ENCODE measurements around the gene ENTPD5. TPM values are rescaled to one million over a fixed set of nuclear protein-coding genes. Genes with fewer than 3 reads are reported as not detected.

Gene ENTPD5
- total RNA-seq, 6 experiments from 2014 or later: 96.6 to 334 (median 150) TPM

GRCh38 chr14:73955674-73956073 lies 63.4 kb downstream of the ENTPD5 start:
- 44% methylated on average over 2 of the region's 5 CpGs for WGBS (ENCODE audit: insufficient coverage, low coverage, low lambda C conversion rate, missing lambda C conversion rate)
- Histone ChIP-seq H3K4me1 (peaks cover 0 to 9% (median 0%) of the 10 kb centered on the region in 4 donors), H3K36me3 (peaks cover 0 to 43% (median 25%) of the 10 kb centered on the region in 4 donors), H3K27ac (no peak overlapping the region), H3K4me3 (no peak overlapping the region), H3K9me3 (no peaks in the 10 kb centered on the region), H3K27me3 (no peaks in the 10 kb centered on the region)
- TF ChIP-seq CTCF (IDR thresholded peaks at IDR 0.05): no peak
- no peak for TF ChIP-seq POLR2A (IDR thresholded peaks at IDR 0.05)
- ATAC-seq: no peak
- DNase-seq: no peak
- intact Hi-C loops (cut with DNase I): no loop called here

GRCh38 chr14:73953731-73954130 lies 65.4 kb downstream of the ENTPD5 start:
- Histone ChIP-seq H3K27me3 (no peaks in the 10 kb centered on the region), H3K4me1 (peaks cover 0 to 13% (median 2%) of the 10 kb centered on the region in 4 donors), H3K4me3 (no peak overlapping the region), H3K27ac (no peak overlapping the region), H3K36me3 (peaks cover 0 to 34% (median 17%) of the 10 kb centered on the region in 4 donors), H3K9me3 (no peaks in the 10 kb centered on the region)
- ATAC-seq (no peak), DNase-seq (no peak)
- 71% methylated on average over 1 of the region's 1 CpG for WGBS (ENCODE audit: insufficient coverage, low coverage, low lambda C conversion rate, missing lambda C conversion rate)
- no peak for TF ChIP-seq CTCF (IDR thresholded peaks at IDR 0.05)
- no peak for TF ChIP-seq POLR2A (IDR thresholded peaks at IDR 0.05)
- intact Hi-C loops (cut with DNase I): no loop called here

DNA sequence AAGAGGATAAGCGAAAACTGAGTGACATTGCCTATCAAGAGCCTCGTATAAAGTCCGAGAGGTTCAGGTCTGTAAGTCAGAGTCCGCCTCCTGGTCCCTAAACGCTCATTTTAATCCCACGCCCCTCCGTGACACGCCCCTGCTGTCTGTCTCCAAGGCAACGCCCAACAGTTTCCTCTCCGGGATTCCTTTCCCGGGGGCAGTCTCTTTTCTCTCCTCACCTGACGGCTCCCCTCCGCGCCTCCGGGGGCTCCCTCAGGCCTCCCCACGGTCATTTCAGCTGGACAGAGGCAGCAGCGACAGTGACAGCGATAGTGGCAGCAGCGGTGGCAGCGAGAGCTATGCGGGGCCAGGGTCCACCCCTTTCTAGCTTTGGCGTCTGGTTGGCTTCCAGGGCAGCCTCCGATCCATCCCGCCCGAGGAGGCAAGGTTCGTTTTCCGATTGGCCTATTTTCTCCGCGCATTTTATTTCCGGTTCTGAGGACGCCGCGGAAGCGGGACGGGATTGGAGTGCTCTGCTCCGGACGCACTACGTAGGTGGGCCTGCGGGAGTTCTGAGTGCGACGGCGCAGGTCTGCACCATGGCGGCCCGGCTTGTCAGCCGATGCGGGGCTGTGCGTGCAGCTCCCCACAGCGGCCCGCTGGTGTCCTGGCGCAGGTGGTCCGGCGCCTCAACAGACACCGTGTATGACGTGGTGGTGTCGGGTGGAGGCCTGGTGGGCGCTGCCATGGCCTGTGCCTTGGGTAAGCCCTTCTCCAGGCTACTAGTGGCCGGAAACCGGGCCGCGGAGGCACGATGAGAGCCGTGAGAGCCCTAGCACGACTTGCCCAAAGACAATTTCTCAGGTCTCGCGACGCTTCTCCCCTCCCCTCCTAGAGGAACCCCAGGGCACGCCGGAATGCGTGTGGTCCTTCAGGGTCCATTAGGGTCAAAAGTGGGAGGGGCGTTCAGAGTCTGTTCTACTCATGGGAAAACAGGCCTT lies 69.0 kb downstream of the ENTPD5 start, which contains the start of the genes COQ6 and FAM161B:
Gene COQ6 (plus strand): TSS at position 551 of the 983 bp plus-strand sequence. CDS start 31 bp downstream, at position 582.
Gene FAM161B (minus strand): TSS at position 343 of the 983 bp plus-strand sequence. CDS start 68 bp downstream, at position 275.
- TF ChIP-seq CTCF (IDR thresholded peaks at IDR 0.05) (peak in 1 of 4 donors; percentile 11), POLR2A (IDR thresholded peaks at IDR 0.05) (peak; percentile 91)
- Histone ChIP-seq H3K36me3 (peaks cover 0 to 9% (median 6%) of the 10 kb centered on the region in 4 donors), H3K4me3 (peak within 1 kb of the TSS; percentile 79 to 99 (median 83)), H3K9me3 (no peaks in the 10 kb centered on the region), H3K4me1 (peaks cover 0 to 13% (median 2%) of the 10 kb centered on the region in 4 donors), H3K27ac (peak within 1 kb of the TSS; percentile 75 to 89 (median 80)), H3K27me3 (no peaks in the 10 kb centered on the region)
- 0% methylated on average over 40 of the region's 70 CpGs for WGBS (ENCODE audit: insufficient coverage, low coverage, low lambda C conversion rate, missing lambda C conversion rate)
- intact Hi-C loops (cut with DNase I): no loop called here
- ATAC-seq (peak; percentile 94 to 98 (median 94)), DNase-seq (peak; percentile 92 to 96 (median 95))

DNA sequence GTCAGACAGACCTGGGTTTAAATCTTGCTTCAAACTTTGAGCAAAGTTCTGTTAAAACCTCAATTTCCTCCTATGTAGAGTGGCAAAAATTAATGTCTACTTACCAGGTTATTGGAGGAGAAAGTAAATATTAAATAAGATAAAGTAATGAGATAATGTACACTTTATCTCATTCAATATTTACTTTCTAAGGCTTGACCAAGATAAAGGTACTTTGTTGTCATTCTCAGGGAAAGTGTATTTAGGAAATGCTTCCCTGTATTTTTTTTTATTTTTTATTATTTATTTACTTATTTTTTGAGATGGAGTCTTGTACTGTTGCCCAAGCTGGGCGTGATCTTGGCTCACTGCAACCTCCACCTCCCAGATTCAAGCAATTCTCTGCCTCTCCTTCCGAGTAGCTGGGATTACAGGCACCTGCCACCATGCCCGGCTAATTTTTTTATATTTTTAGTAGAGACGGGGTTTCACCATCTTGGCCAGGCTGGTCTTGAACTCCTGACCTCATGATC lies 73.9 kb downstream of the ENTPD5 start:
- 84% methylated on average over 4 of the region's 4 CpGs for WGBS (ENCODE audit: insufficient coverage, low coverage, low lambda C conversion rate, missing lambda C conversion rate)
- intact Hi-C loops (cut with DNase I): no loop called here
- Histone ChIP-seq H3K4me3 (no peak overlapping the region), H3K27me3 (no peaks in the 10 kb centered on the region), H3K36me3 (no peaks in the 10 kb centered on the region), H3K4me1 (peaks cover 0 to 12% (median 2%) of the 10 kb centered on the region in 4 donors), H3K27ac (no peak overlapping the region), H3K9me3 (no peaks in the 10 kb centered on the region)
- DNase-seq (no peak), ATAC-seq (no peak)
- TF ChIP-seq CTCF (IDR thresholded peaks at IDR 0.05): no peak
- no peak for TF ChIP-seq POLR2A (IDR thresholded peaks at IDR 0.05)

Measured in right lobe of liver (tissue), 6 donors.